GM21381 (cell line): Measurements from ENCODE around the gene ADGRD1.

Experiments used
- ATAC-seq: cut with Tn5 transposase; IDR thresholded peaks from one replicate; pipeline ENCODE4 v1.9.1; 2021; ENCODE audit warnings: mild to moderate bottlenecking, moderate library complexity; ENCODE audit not compliant: unreplicated experiment

The ADGRD1 gene

DNA sequence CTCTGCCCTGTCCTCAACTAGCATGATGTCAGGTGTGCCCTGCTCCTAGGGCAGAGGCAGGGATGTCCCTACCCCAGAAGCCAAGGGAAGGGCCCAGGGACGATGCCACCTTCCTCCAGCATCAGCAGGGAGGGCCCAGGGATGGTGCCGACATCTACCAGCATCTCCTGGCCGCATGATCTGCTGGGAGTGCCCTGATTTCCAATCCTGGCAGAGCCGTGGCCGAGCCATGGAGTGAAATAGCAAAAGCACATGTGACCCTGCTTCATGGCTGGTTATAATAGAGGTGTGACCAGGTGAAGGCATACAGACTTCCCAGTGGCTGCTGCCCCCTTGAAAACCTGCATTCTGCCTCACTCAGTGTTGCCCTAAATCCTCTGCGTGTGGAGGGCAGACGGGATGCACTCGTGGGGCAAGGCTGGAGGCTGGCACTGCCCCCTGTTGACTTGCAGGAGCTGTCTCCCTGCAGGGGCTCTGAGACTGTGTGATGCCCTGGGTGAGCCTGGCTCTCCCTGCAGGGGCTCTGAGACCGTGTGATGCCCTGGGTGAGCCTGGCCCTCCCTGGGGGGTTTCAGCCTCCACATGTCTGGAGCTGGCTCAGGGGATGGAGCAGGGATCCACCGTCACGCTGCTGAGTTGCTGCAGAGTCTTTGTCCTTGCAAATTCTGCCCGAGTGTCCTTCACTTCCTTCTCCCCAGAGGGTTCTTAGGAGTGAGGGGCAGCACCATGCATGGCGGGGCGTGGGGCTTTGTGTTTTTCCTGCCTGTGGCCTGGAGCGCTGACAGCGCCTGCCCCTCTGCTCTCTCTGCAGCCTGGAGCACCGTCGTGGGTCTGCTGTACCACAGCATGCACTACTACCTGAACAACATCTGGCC lies 51.7 kb downstream of the ADGRD1 start:
- no peak for ATAC-seq

DNA sequence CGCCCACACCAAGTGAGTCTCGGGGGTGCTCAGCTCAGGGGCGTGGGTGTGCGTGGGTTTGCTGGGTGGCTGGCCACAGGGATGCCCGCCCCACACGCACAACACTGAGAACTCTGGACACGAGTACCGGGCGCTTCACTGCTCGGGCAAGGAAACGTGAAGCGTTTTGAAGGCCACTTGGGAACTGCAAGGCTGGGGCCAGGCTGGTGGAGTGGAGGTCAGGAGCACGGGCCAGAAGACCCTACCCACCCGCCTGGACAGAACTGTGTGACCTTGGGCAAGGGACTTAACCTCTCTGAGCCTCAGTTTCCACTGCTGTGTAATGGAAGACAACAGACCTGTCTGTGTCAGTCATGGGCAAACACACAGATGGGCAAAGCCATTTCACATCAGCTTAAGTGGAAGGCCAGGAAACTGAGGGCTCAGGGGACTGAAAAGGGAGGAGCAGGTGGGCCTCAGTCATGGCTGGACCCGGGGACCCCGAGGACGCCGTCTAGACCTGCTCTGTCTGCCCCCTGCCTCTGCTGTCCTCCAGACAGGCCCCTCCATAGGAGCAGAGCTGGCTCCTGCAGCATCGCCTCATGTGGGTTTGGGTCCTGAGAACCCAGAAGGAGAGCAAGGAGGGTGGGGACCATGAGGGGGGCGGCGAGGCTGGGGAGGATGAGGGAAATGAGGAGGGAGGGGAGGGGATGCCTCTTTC lies 52.5 kb downstream of the ADGRD1 start:
- no peak for ATAC-seq

DNA sequence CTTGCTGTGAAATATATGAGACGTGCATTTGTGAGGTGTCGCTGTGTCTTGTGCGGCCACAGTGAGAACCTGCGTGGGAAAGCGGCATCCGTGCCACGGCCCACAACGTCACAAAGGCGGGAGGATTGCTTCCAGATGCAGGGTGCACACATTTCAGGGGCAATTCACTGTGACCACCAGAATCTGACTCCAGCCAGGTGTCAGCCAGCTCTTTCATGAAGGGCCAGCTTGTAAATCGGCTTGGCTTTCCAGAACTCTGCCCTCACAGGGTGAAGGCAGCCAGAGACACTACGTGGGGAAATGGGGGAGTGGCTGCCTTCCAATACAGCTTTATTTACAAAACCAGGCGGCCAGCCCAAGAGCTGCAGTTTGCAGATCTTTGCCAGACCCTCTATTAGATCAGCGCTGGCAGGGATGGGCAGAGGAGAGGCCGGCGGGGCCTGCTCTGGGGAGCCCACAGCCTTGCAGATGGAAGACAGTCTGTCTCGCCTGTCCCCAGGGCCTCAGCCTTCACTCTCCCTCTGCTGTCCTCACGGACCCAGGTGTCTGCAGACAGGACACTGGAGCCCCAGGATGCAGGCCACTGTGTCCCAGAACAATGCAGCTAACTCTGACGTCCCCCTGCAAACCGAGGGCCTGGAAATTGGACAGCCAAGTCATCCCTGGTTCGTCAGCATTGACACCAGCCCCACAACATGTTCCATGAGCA lies 53.5 kb downstream of the ADGRD1 start:
- no peak for ATAC-seq

DNA sequence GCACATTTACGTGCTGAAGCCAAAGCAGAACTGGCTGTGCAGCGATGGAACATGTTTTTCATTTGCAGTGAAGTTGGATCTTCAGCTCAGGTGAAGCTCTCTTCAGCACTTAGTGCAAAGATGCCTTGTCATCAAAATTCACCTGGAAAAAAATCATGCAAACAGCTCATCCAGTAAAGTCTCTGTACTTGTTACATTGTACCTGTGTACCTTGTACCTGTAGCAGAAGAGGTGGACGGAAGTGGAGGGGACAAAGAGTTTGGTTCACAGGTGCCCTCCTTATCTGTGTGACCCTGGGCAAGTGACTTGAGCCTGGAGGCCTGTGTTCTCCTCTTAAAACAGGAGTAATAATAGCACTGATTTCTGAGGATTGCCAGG lies 54.0 kb downstream of the ADGRD1 start:
- no peak for ATAC-seq

DNA sequence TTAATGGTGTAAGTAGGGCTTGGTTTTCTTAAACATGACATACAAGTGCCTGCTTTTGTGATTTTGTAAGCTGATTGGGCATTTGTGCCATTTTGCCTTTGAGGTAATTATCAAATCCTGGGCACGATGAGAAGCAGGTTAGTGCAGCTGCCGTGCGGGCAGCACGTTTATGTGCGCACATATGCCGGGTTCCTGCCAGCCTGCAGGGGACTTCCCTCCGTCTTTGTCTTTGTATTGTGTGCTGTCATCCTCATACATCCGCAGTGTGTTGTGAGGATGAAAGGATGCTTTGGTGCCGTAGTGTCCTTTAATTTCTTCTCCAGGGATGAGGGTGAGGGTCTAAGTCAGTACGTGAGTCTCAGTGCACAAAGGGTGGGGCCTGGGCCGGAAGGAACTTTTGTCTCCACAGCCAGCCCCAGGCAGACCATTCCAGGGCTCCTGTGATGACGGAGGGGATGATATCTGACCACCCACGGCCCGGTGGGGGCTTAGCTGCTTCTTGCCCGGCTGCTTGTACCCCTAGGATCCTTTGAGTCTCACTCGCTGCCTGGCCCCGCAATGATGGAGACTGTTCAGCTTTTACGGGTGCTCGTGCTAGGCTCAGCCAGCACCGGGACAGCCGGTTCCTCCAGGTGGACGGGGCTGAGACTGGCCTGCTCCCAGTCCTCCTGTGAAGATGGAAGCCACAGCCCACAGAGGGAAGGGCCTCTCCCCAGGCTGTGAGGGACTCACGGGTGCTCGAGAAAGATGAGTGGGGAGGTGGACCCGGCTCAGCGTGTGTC lies 54.6 kb downstream of the ADGRD1 start:
- no peak for ATAC-seq

DNA sequence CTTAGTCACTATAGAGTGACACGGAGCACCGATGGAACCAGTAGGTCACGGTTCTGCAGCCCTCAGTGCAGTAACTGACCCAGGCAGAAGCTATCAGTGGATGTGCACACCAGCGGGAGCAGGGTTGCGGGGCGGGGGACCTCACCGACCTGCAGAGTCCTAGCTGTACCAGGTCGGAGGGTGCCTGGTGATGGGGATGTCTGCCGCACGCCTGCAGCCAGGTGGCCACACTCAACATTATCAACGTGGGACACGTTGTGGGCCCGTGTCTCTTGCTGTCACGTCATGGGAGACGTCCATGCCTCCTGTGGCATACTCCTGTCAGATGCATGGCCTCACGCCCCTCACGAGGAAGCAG lies 55.2 kb downstream of the ADGRD1 start:
- ATAC-seq = no peak

DNA sequence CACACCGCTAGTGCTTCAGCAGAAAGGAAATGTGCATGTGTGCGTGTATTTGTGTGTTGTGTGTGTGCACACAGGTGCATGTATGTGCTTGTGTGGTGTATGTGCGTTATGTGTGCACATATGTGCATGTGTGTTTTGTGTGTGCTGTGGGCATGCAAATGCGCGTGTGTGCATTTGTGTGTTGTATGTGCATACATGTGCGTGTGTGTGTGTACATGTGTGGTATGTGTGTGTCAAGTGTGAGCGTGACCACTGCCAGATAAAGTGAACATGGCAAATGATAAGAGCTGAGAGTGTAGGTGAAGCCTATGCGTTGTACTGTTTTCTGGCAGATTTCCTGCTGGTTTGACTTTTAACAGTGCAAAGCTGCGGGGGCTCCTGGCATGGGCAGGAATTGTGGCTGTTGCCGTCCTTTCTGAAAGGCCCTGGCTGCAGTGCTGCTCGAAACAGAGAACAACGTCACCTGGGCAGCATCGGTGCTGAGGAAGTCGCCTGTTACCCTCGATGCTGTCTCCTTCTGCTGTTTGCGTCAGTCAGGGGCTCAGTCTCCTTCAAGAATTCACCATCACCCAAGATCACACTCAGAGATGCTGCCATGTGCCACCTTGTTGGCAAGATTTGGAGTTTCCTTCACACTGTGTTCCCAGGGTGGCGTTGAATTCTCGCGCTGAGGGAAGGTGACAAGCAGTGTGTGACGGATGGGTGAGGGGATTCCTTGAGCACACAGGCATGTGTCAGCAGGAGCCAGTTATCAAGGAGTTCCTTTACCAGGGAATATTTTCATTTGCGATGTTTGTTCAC lies 56.1 kb downstream of the ADGRD1 start:
- ATAC-seq = no peak

DNA sequence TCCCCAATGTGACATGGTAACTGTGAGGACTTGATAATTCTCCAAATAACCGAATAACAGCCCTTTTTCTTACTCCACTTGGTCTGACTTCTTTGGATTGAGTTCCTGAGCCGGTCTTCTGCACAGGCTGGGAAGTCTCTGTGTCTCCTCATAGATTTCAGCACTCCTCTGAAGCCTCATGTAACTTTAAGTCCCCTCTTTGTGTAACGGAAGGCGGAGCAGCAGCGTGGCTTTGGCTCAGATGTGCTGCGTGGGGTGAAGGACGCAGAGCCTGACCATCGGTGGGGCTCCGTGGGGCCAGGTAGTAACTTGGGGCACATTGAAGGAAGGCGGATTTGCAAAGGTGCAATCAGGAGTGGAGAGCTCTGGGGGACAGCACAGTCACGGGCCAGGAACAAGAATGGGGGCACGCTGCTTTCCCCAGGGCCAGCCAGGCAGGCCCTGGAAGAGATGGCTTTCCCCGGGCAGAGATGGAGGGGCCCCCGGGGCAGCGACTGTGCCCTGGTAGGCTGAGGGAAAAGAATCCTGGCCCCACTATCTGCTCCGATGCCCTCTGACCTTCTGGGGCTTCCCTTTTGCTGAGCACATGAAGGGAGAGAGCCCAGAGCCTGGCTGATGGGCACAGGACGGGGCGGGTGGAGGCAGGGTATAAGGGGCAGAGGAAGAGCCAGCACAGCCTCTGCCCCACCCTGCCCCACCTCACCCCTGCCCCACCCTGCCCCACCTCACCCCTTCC lies 56.9 kb downstream of the ADGRD1 start:
- ATAC-seq = no peak

DNA sequence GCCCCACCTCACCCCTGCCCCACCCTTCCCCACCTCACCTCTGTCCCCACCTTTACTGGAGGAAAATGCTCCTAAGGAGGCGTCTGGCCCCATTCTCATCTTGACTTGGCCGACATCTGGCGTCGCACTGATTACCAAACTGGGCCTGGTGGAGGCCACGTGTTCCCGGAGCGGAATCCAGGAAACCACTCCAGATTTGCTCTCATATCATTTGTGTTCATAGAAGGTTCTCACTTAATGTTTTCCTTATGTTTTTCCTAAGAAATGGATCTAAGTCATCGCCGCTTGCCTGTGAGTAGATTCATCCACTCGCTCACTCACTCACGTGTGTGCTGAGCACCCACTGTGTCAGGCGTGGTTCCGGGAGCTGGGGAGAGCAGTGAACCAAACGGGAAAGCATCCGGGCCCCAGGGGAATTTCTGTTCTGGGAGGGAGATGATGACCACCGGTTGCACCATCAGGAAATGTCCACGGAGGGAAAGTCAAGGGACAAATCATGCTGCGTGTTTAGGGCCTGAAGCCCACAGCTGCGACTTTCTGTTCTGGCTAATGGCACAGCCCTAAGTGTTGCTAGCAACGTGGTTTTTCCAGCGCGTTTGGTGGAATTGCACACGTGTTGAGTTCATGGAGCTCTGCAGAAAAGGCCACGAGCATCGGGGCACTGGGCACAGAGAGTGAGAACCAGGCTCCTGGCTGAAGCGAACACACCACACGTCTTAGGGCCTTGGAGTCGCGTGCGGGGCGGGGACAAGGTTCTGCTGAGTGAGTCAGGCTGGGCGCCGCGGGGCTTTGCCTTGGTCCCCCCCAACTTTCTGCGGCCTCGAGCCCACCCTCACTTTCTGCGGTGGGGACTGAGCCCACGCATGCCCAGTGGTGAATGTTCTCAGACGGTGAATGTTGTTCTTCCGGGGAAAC lies 57.7 kb downstream of the ADGRD1 start:
- no peak for ATAC-seq

DNA sequence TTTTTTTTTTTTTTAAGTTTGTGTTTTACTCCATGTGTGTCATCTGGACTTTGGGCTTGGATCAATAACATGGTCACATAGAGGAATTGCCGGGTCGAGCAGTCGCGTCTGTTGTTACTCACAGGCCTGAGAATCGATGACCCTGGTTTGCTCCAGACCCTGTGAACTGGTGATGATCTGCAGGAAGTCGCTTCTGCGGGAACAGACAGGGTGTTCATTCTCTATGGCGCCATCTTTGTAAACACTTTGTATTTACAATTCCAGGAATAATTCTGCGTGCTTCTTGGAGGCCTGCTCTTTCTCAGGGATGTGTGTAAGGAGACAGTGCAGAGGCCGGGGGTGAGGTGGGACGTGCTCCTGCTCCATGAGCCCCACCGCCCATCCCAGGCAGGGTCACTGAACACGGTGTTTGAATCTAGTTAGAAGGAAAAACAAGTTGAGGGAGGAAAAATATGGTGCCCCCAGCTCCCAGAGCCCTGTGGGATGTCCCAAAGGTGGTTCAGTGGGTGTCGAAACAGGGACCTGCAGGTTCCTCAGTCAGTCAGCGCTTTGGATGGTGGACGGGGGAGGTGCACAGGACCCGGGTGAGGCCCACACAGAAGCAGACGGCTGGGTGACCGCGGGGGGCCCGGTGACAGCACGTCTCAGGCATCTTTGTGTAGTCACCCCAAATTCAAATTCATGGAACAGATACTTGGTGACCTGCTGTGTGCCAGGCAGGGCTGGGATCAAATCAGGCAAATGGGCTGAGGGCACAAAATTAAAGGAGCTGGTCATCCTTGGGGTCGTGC lies 58.8 kb downstream of the ADGRD1 start:
- no peak for ATAC-seq

DNA sequence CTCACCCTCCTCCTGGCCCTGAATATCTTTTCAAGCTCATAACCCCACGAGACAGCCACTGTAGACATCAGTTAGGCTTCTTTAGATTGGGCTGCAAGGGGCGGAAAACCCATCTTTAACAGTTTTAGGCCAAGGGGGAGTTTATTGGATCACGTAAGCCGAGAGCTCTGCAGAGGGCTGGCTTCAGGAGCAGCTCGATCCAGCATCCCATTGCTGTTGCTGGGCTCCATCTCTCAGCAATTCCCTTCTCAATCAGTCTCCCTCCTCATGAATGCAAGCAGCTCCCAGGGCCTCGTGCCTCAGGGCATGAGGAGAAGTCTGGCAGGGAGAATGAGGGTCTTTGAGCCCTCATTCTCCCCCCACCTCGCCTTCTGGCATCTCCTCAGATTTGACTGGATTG lies 59.4 kb downstream of the ADGRD1 start:
- ATAC-seq = no peak

DNA sequence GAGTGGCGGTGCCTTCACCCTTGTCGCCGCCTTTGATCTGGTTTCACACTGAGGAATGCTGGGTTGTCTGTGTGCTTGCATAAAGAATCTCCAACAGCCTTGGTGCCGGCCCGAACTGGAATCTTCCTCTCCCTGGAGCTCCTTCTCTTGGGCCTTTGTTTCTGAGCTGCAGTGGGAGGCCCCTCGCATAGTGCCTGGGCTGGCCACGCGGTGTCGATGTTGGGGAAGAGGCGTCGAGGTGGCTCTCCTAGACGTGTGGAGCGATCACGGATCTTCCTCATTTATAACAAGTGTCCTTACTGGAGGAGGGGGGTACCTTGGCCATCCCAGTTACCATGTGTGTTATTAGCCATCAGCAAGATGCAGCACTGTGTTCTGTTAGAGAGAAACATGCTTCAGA lies 60.6 kb downstream of the ADGRD1 start:
- no peak for ATAC-seq

DNA sequence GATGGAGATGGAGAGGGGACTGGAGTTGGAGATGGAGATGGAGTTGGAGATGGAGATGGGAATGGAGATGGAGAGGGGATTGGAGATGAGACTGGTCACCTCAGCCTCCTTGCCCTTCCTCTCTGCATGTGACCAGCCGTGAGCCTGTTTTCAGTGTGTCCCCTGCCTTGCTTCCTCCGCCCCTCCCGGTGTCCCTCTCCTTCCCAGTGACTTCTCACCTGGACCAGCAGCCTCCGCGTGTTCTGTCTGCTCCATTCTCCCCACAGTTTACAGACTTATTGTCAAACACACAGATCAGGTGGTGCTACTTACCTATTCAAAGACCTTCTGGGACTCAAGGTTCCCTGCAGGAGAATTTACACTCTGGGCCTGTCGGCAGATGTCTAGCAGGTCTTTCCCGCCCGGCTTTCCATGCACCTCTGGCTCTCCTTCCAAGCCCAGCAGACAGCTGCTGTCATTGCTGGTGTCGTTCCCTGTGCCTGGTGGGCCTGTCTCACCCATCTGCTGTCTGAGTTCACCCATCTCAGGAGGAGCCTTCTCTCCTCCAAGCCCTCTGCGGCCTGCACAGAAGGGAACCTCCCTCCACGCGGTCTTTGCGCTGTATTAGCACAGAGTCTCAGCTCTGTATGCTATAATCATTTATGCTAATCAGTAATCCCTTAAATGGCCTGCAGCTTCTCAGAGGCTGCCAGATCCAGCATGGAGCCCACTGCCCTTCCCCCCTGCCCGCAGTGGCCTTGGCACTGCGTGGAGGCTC lies 62.1 kb downstream of the ADGRD1 start:
- ATAC-seq = no peak

DNA sequence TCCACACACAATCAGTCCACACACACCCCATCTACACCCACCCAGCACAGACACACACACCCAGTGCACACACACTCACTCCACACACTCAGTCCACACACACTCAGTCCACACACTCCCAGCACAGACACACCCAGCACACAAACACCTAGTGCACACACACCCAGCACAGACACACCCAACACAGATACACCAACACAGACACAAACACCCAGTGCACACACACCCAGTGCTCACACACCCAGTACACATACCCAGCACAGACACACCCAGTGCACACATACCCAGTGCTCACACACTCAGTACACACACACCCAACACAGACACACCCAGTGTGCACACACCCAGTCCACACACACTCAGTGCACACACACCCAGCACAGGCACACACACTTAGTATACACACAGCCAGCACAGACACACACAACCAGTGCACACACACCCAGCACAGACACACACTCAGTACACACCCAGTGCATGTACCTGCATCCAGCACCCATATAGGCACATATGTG lies 63.8 kb downstream of the ADGRD1 start:
- no peak for ATAC-seq

DNA sequence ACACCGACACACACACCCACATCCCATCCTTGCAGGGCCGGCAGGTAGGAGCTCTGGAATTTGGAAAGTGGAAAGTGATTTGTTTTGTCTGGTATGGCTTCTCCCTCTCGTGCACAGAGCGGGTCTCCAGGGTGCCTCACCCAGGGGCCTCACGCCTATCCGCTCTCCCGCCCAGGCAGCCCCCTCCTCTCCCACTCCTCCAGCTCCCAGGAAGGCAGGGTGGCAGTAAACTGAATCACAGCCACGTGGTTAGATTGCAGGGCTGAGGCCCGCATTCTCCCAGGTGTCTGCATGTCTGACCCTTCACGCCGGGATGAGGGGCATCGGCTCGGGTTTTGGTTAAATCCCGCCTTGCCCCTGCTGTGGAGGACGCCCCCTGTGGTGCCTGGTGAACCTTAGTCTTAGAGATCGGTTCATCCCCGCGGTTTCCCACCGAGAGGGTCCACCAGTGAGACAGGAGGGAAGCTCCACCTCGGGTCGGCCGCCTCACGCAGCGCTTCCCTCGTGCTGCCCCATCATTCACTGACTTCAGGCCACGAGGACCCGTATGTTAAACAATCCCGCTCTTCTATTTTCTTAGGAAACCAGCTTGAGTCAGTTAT lies 64.4 kb downstream of the ADGRD1 start:
- ATAC-seq = no peak

DNA sequence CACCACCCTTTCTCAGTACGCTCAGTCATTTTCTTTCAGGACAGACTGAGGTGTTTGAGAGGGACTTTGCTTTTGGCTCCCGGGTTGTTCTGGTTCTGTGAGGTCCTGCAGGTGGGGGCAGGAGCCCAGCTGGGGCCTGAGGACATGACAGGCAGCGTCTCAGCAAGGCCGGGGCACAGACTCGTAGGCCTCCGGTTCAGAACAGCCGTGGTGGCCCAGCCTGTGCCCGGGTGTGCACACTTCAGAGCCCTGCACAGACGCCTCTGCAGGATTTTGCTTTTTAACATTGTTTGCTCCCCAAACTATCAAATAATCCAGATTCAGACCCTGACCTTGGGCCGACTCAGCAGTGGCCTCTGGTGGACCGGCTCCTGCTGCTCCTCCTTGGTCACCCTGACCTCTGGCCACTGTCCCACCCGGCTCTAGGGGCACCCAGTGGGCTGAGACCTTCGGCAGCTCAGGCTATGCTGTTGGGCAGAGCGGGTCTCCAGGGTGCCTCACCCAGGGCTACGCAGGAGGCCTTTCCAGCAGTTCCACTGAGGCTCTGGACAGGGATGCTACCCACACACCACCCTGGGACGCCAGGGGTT lies 65.2 kb downstream of the ADGRD1 start:
- ATAC-seq = no peak
